GM12878 (cell line): ENCODE results near the gene WNT9B. TPM values are rescaled to one million over a fixed set of nuclear protein-coding genes. Genes with fewer than 3 reads are reported as not detected.

Experiments used
- ATAC-seq: fragments of 200-7000 bp; cut with Tn5 transposase; 3 replicates; pipeline ENCODE4 v1.9.1; 2020; ENCODE audit warnings: mild to moderate bottlenecking, moderate library complexity
- BruUV-seq: library from RNA; stranded (reverse); fragments of 400-500 nt; replicated peaks from 2 replicates; lab custom pipeline; 2021; lab: Mats Ljungman, UMichigan
- CTCF ChIA-PET: fragments of 300-600 bp; sonication (Branson Sonifier 250); formaldehyde crosslinking; extraction: SDS; loops from one replicate; lab custom pipeline; 2021; ENCODE audit warnings: inconsistent platforms; lab: Yijun Ruan, JAX
- POLR2A ChIA-PET: fragments of 350-600 bp; formaldehyde crosslinking; extraction: SDS; loops from one replicate; lab custom pipeline; 2021; ENCODE audit warnings: inconsistent platforms; lab: Charles Lee
- RAD21 ChIA-PET: fragments of 300-600 bp; sonication (Branson Sonifier 250); formaldehyde crosslinking; loops from one replicate; lab custom pipeline; 2023; ENCODE audit warnings: antibody characterized with exemption; ENCODE audit not compliant: unreplicated experiment; lab: Charles Lee
- SMC1A ChIA-PET: fragments of 300-600 bp; sonication (Branson Sonifier 250); formaldehyde crosslinking; loops from one replicate; lab custom pipeline; 2023; ENCODE audit not compliant: unreplicated experiment, uncharacterized antibody; lab: Charles Lee
- DNase-seq: peaks from one replicate; pipeline ENCODE4 v3.0.0-alpha.2; 2011; ENCODE audit warnings: low read depth, low spot score
- FAIRE-seq: peaks from 3 replicates; lab custom pipeline; 2011; peaks lifted over from hg19 to GRCh38; lab: Jason Lieb, UNC
- H2AFZ ChIP-seq: 2 replicates; pipeline ENCODE4 v1.6.0; 2011; ENCODE audit warnings: low read depth, low read length, control low read depth; ENCODE audit not compliant: control insufficient read depth
- H3K27ac ChIP-seq: 2 replicates; pipeline ENCODE4 v1.5.1; 2011; ENCODE audit warnings: control low read depth; ENCODE audit not compliant: control insufficient read depth, insufficient read depth
- H3K27me3 ChIP-seq, 2 experiments: replicated peaks in 1 of 2; 2 replicates each; pipeline versions ENCODE4 v1.6.0 to v1.6.1; 2011; ENCODE audit warnings: low read length in 1 of 2; ENCODE audit not compliant: control insufficient read depth in 2 of 2, insufficient read depth in 2 of 2
- H3K36me3 ChIP-seq, 2 experiments: 2 replicates each; pipeline ENCODE4 v1.5.1; 2011; ENCODE audit warnings: low read length in 1 of 2; ENCODE audit not compliant: control insufficient read depth in 2 of 2, insufficient read depth in 2 of 2
- H3K4me1 ChIP-seq: 2 replicates; pipeline ENCODE4 v1.6.1; 2011; ENCODE audit warnings: mild to moderate bottlenecking, low read length, moderate library complexity, mixed read lengths; ENCODE audit not compliant: control insufficient read depth, insufficient read depth
- H3K4me2 ChIP-seq: 2 replicates; pipeline ENCODE4 v1.6.0; 2011; ENCODE audit warnings: control low read depth; ENCODE audit not compliant: control insufficient read depth, insufficient read depth
- H3K4me3 ChIP-seq: fragments of 200-600 bp; sonication (generic); 2 replicates; pipeline ENCODE4 v1.5.1; 2016
- H3K79me2 ChIP-seq: 2 replicates; pipeline ENCODE4 v1.6.0; 2011; ENCODE audit warnings: low read length; ENCODE audit not compliant: control insufficient read depth, insufficient read depth
- H3K9ac ChIP-seq: 2 replicates; pipeline ENCODE4 v1.8.0; 2011; ENCODE audit warnings: low read length, control low read depth, mixed read lengths; ENCODE audit not compliant: control insufficient read depth, insufficient read depth
- H3K9me3 ChIP-seq: replicated peaks from 3 replicates; pipeline ENCODE4 v1.5.1; 2011; ENCODE audit warnings: mild to moderate bottlenecking, low read length; ENCODE audit not compliant: control insufficient read depth, insufficient read depth
- H4K20me1 ChIP-seq: 2 replicates; pipeline ENCODE4 v1.6.0; 2011; ENCODE audit not compliant: control insufficient read depth, insufficient read depth
- BACH1 ChIP-seq: fragments of 450-650 bp; IDR thresholded peaks from 2 replicates; pipeline ENCODE4 v1.6.1; 2017; ENCODE audit warnings: mild to moderate bottlenecking, borderline replicate concordance
- CBX5 ChIP-seq: sonication (generic); IDR thresholded peaks from 2 replicates; pipeline ENCODE4 v1.6.1; 2016; ENCODE audit warnings: low read depth, moderate library complexity, mild to moderate bottlenecking, inconsistent platforms
- EZH2 ChIP-seq: IDR thresholded peaks from 2 replicates; pipeline ENCODE4 v1.6.1; 2012; ENCODE audit warnings: low read depth, mild to moderate bottlenecking, control low read depth, inconsistent platforms, low read length, borderline replicate concordance; ENCODE audit not compliant: control insufficient read depth
- FOXK2 ChIP-seq: fragments of 450-650 bp; IDR thresholded peaks from 2 replicates; pipeline ENCODE4 v1.6.1; 2017; ENCODE audit warnings: mild to moderate bottlenecking, moderate library complexity
- MTA2 ChIP-seq: fragments of 450-650 bp; IDR thresholded peaks from 2 replicates; pipeline ENCODE4 v1.6.1; 2016; ENCODE audit warnings: low read depth, mild to moderate bottlenecking, moderate library complexity
- NR2C2 ChIP-seq: IDR thresholded peaks from 2 replicates; pipeline ENCODE4 v1.6.1; 2011; ENCODE audit warnings: borderline replicate concordance, low read depth; ENCODE audit not compliant: control insufficient read depth, insufficient read length
- RB1 ChIP-seq: fragments of 450-650 bp; formaldehyde crosslinking; IDR thresholded peaks from 2 replicates; pipeline ENCODE4 v1.6.1; 2017; ENCODE audit warnings: mild to moderate bottlenecking, borderline replicate concordance
- RBBP5 ChIP-seq: fragments of 200-600 bp; sonication (generic); conservative IDR thresholded peaks from 2 replicates; pipeline ENCODE4 v1.6.1; 2016
- SMARCA5 ChIP-seq: fragments of 450-650 bp; IDR thresholded peaks from 2 replicates; pipeline ENCODE4 v1.6.1; 2017; ENCODE audit warnings: mild to moderate bottlenecking
- WGBS: methylation state at CpG from one replicate; pipeline ENCODE4 v1.1.6; 2016; ENCODE audit warnings: low lambda C conversion rate; ENCODE audit not compliant: insufficient replicate concordance, insufficient coverage; ENCODE audit errors: missing lambda C conversion rate; 5-methylcytosine and 5-hydroxymethylcytosine counted together
- in situ Hi-C: fragments of 300-500 bp; cut with MboI; formaldehyde crosslinking; loops from 9 replicates; pipeline ENCODE4 v1.14.3; 2018; ENCODE audit warnings: mixed read lengths
- intact Hi-C: fragments of 100-400 bp; cut with micrococcal nuclease; formaldehyde crosslinking; loops from one replicate; pipeline ENCODE4 v1.14.2; 2022; ENCODE audit not compliant: unreplicated experiment
- polyA plus RNA-seq, 11 experiments: library from polyadenylated mRNA; depleted of rRNA in 4 of 11; unstranded in 6 of 11; stranded (reverse) in 5 of 11; fragments of >200 nt; fragmentation: Nextera tagmentation in 4 of 11; fragmentation: Illumina TruSeq in 1 of 11; extraction: Ambion mirVana in 4 of 11; extraction: Trizol in 1 of 11; gene quantifications; 1 replicate in 1 of 11; 2 replicates in 10 of 11; pipeline versions ENCODE4 v1.2.1 to v1.2.3, GENCODE V29; 2011 to 2016; ENCODE audit warnings: inconsistent platforms in 2 of 11, missing spikeins in 2 of 11, low read depth in 1 of 11
- total RNA-seq, 4 experiments: library from RNA; depleted of rRNA in 3 of 4; stranded (reverse); fragments of >200 nt in 3 of 4; fragmentation: Illumina TruSeq in 1 of 4; extraction: Trizol in 1 of 4; gene quantifications; 2 replicates each; pipeline versions ENCODE4 v1.2.1 to v1.2.3, GENCODE V29; 2013 to 2021
- TF ChIP-seq, protein P1 (sequence below): fragments of 450-650 bp; IDR thresholded peaks from 2 replicates; pipeline ENCODE4 v1.6.1; 2017; ENCODE audit warnings: mild to moderate bottlenecking, low read depth, inconsistent platforms; ENCODE audit not compliant: poor library complexity, severe bottlenecking
- TF ChIP-seq, protein P2 (sequence below): IDR thresholded peaks from 2 replicates; pipeline ENCODE4 v1.6.1; 2012; ENCODE audit warnings: low read length, inconsistent platforms

WNT9B gene
- total and polyA plus RNA-seq, 10 of the 15 experiments (the other 5 are each of a cell fraction or from before 2014, with no cell fraction given) = not detected

DNA sequence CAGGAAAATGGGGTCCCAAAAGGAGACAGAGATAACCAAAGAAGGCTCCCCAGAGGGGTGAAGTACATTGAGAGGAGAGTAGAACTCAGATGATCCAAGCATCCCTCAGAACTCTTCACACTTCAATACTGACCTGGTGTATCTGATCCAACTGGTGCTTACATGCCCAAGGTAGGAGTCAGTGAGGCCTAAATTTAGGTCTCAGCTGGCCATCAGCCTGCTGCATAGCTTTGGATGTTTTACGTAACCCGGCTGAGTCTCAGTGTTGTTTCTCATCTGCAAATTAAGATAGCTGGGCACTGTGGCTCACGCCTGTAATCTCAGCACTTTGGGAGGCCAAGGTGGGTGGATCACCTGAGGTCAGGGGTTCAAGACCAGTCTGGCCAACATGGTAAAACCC, 59.9 kb downstream of the WNT9B start:
- Histone ChIP-seq H3K36me3 (no peaks in the 10 kb centered on the region), H3K9ac (no peak overlapping the region), H3K9me3 (no peaks in the 10 kb centered on the region), H2AFZ (no peak overlapping the region), H4K20me1 (no peaks in the 10 kb centered on the region), H3K27ac (no peak overlapping the region), H3K4me2 (no peak overlapping the region), H3K4me3 (no peak overlapping the region), H3K4me1 (no peaks in the 10 kb centered on the region), H3K79me2 (no peaks in the 10 kb centered on the region), H3K27me3 (peaks cover 0 to 2% of the 10 kb centered on the region in 2 experiments; a peak in 1 of 4 replicates)
- in situ Hi-C loops (loop anchor here (5.0 kb wide), 1 partner anchor 49 kb away; no protein-coding TSS in a partner anchor), intact Hi-C loops (no loop called here)
- no peak for DNase-seq
- WGBS = 44% methylated on average over 3 of the region's 3 CpGs
- TF ChIP-seq FOXK2 (no peak), RBBP5 (no peak), CBX5 (no peak), NR2C2 (no peak), SMARCA5 (no peak)
- TF ChIP-seq, protein P1, sequence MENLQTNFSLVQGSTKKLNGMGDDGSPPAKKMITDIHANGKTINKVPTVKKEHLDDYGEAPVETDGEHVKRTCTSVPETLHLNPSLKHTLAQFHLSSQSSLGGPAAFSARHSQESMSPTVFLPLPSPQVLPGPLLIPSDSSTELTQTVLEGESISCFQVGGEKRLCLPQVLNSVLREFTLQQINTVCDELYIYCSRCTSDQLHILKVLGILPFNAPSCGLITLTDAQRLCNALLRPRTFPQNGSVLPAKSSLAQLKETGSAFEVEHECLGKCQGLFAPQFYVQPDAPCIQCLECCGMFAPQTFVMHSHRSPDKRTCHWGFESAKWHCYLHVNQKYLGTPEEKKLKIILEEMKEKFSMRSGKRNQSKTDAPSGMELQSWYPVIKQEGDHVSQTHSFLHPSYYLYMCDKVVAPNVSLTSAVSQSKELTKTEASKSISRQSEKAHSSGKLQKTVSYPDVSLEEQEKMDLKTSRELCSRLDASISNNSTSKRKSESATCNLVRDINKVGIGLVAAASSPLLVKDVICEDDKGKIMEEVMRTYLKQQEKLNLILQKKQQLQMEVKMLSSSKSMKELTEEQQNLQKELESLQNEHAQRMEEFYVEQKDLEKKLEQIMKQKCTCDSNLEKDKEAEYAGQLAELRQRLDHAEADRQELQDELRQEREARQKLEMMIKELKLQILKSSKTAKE = no peak
- ChIA-PET SMC1A (no interaction called here), CTCF (no interaction called here), RAD21 (no interaction called here), POLR2A (no interaction called here)
- no TSS peak for BruUV-seq
- ATAC-seq = no peak
- FAIRE-seq = no peak

DNA sequence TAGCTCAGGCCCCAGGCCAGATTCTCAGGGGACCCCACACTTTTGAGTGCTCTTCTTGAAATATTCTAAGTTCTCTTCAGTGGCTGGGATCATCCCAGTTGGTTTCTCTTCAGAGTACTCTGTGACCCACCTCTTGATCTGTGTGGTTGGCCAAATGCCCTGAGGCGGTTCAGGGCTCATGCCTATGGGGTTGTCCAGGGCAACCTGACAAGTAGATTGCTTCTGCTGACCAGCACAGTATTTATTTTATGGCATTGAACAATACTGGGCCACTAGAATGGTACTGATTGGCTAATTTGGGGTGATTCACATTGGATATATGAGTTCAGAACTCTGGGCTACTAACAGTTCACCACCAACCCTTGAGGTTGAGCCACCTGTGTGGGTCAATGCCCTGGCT, 64.2 kb downstream of the WNT9B start:
- Histone ChIP-seq H3K4me3 (no peak overlapping the region), H3K36me3 (no peaks in the 10 kb centered on the region), H4K20me1 (no peaks in the 10 kb centered on the region), H3K4me2 (no peak overlapping the region), H3K27me3 (0 out of 4 replicates have a peak, but pooled peaks cover 0 to 2% of the 10 kb centered on the region in 2 experiments), H2AFZ (no peak overlapping the region), H3K9me3 (no peaks in the 10 kb centered on the region), H3K27ac (no peak overlapping the region), H3K4me1 (no peaks in the 10 kb centered on the region), H3K79me2 (no peaks in the 10 kb centered on the region), H3K9ac (no peak overlapping the region)
- BruUV-seq = no TSS peak
- POLR2A ChIA-PET = no interaction called here
- CTCF ChIA-PET = no interaction called here
- RAD21 ChIA-PET = no interaction called here
- FAIRE-seq (no peak), ATAC-seq (no peak), DNase-seq (no peak)
- TF ChIP-seq RB1 (no peak), MTA2 (no peak), BACH1 (no peak), EZH2 (no peak)
- TF ChIP-seq, protein P2, sequence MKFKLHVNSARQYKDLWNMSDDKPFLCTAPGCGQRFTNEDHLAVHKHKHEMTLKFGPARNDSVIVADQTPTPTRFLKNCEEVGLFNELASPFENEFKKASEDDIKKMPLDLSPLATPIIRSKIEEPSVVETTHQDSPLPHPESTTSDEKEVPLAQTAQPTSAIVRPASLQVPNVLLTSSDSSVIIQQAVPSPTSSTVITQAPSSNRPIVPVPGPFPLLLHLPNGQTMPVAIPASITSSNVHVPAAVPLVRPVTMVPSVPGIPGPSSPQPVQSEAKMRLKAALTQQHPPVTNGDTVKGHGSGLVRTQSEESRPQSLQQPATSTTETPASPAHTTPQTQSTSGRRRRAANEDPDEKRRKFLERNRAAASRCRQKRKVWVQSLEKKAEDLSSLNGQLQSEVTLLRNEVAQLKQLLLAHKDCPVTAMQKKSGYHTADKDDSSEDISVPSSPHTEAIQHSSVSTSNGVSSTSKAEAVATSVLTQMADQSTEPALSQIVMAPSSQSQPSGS = no peak
- SMC1A ChIA-PET = no interaction called here
- in situ Hi-C loops = no loop called here
- 0% methylated on average over 1 of the region's 1 CpG for WGBS
- intact Hi-C loops = no loop called here
